CD4-positive, alpha-beta memory T cell (primary cell): ENCODE results near the gene MYBBP1A. TPM values are rescaled to one million over a fixed set of nuclear protein-coding genes. Genes with fewer than 3 reads are reported as not detected.

Source experiments
- CTCF ChIA-PET: fragments of 350-600 bp; sonication (Branson Sonifier 250); formaldehyde crosslinking; loops from one replicate; lab custom pipeline; 2021; ENCODE audit warnings: inconsistent platforms; ENCODE audit not compliant: partially characterized antibody; lab: Charles Lee
- POLR2A ChIA-PET: fragments of 350-600 bp; sonication (Branson Sonifier 250); formaldehyde crosslinking; loops from one replicate; lab custom pipeline; 2021; ENCODE audit not compliant: partially characterized antibody; lab: Charles Lee
- DNase-seq, 5 donors: peaks; one replicate each; pipeline versions ENCODE4 v3.0.0 to v3.0.0-alpha.2; 2020 to 2022; ENCODE audit warnings: mixed read lengths in 1 of 5
- H3K27ac ChIP-seq: one replicate; pipeline ENCODE4 v1.7.0; 2013; ENCODE audit warnings: low read depth, low read length
- H3K27me3 ChIP-seq: 2 replicates; pipeline ENCODE4 v1.7.0; 2013; ENCODE audit warnings: mild to moderate bottlenecking, low read length, moderate library complexity; ENCODE audit not compliant: insufficient read depth
- H3K36me3 ChIP-seq: 2 replicates; pipeline ENCODE4 v1.7.0; 2013; ENCODE audit warnings: mild to moderate bottlenecking, low read length, moderate library complexity; ENCODE audit not compliant: insufficient read depth
- H3K4me1 ChIP-seq: 2 replicates; pipeline ENCODE4 v1.7.0; 2013; ENCODE audit warnings: mild to moderate bottlenecking, low read length, moderate library complexity; ENCODE audit not compliant: insufficient read depth
- H3K4me3 ChIP-seq, 2 donors: one replicate each; pipeline ENCODE4 v1.7.0; 2013; ENCODE audit warnings: low read length in 2 of 2, mild to moderate bottlenecking in 1 of 2
- H3K9me3 ChIP-seq, 2 donors: one replicate each; pipeline ENCODE4 v1.7.0; 2013; ENCODE audit warnings: low read length in 2 of 2, control low read depth in 1 of 2; ENCODE audit not compliant: control insufficient read depth in 1 of 2
- H3K27ac Mint-ChIP-seq, 7 donors: one replicate each; pipeline ENCODE4 v1.8.0; 2020 to 2021; ENCODE audit warnings: mixed read lengths in 7 of 7, mild to moderate bottlenecking in 6 of 7, inconsistent platforms in 3 of 7, moderate library complexity in 3 of 7
- H3K27me3 Mint-ChIP-seq, 2 donors: one replicate each; pipeline ENCODE4 v1.8.0; 2020 to 2021; ENCODE audit warnings: mixed read lengths in 2 of 2
- H3K36me3 Mint-ChIP-seq, 2 donors: one replicate each; pipeline ENCODE4 v1.8.0; 2020 to 2021; ENCODE audit warnings: mixed read lengths in 2 of 2, inconsistent platforms in 1 of 2, mild to moderate bottlenecking in 1 of 2
- H3K4me1 Mint-ChIP-seq, 4 donors: one replicate each; pipeline ENCODE4 v1.8.0; 2020 to 2021; ENCODE audit warnings: mixed read lengths in 4 of 4, mild to moderate bottlenecking in 1 of 4
- H3K4me3 Mint-ChIP-seq, 8 donors: one replicate each; pipeline ENCODE4 v1.8.0; 2020 to 2021; ENCODE audit warnings: mixed read lengths in 8 of 8, mild to moderate bottlenecking in 7 of 8, moderate library complexity in 6 of 8, inconsistent platforms in 3 of 8
- H3K9me3 Mint-ChIP-seq, 8 donors: one replicate each; pipeline ENCODE4 v1.8.0; 2020 to 2021; ENCODE audit warnings: mixed read lengths in 8 of 8, mild to moderate bottlenecking in 5 of 8, inconsistent platforms in 3 of 8, moderate library complexity in 1 of 8
- intact Hi-C: fragments of 100-400 bp; cut with micrococcal nuclease; formaldehyde crosslinking; loops from one replicate; pipeline ENCODE4 v1.15.1; 2023
- polyA plus RNA-seq, 2 donors: library from polyadenylated mRNA; unstranded; fragments of 300-500 nt; fragmentation: Illumina TruSeq; gene quantifications; one replicate each; pipeline ENCODE4 v1.2.3, GENCODE V29; 2021
- total RNA-seq, 2 experiments: library from RNA; stranded (reverse); gene quantifications; one replicate each; pipeline ENCODE4 v1.2.3, GENCODE V29; 2021

MYBBP1A gene
- total and polyA plus RNA-seq, 4 experiments from 2014 or later = 12.5 to 74.7 (median 54.3) TPM

DNA sequence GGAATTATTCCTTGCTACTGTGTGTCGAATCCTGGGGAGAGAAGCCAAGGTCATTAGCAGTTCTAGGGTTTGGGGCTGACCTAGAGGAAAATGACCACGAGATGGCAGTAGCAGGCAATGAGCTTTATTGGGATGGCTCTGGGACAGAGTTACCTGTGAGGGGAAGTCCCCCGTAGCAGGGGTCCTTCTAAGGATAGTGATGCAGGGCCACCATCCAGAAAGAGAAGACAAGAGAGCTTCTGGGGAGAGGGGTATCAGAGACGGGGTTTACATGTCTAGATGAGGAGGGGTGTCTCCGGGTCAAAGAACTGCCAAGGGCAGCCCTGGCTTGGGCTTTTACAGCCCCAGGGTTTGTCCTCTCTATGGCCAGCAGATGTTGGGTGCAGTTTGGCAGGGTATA, 11.6 kb upstream of the MYBBP1A start:
- no peaks in the 10 kb centered on the region for H3K36me3 ChIP-seq
- H3K27ac ChIP-seq = no peak overlapping the region
- intact Hi-C loops = loop anchor here (1.0 to 5.0 kb wide), 2 partner anchors 323 to 336 kb away; partner anchors contain the start of gene CHRNE
- H3K9me3 Mint-ChIP-seq = no peaks in the 10 kb centered on the region
- no peak overlapping the region for H3K4me3 ChIP-seq
- ChIA-PET POLR2A (interaction anchor here (0.8 to 1.1 kb wide), 3 partner anchors 11 to 145 kb away, joined by 3 read pairs; partner anchors contain the start of gene MYBBP1A), CTCF (interaction anchor here (0.8 to 5.4 kb wide), 24 partner anchors 10 to 342 kb away, joined by 3 to 26 read pairs (median 4); partner anchors contain the start of gene CHRNE)
- DNase-seq = peak in 2 of 5 donors; percentile 22 to 39
- H3K4me1 ChIP-seq = peaks cover 23% of the 10 kb centered on the region
- no peaks in the 10 kb centered on the region for H3K36me3 Mint-ChIP-seq
- H3K27ac Mint-ChIP-seq = peak overlapping the region in 4 of 7 donors; percentile 10 to 80 (median 53)
- no peaks in the 10 kb centered on the region for H3K27me3 ChIP-seq
- H3K4me1 Mint-ChIP-seq = peaks cover 25 to 40% (median 30%) of the 10 kb centered on the region in 4 donors
- no peaks in the 10 kb centered on the region for H3K9me3 ChIP-seq
- peaks cover 0 to 1% of the 10 kb centered on the region in 2 donors for H3K27me3 Mint-ChIP-seq
- H3K4me3 Mint-ChIP-seq = peak overlapping the region in 1 of 8 donors; percentile 13

DNA sequence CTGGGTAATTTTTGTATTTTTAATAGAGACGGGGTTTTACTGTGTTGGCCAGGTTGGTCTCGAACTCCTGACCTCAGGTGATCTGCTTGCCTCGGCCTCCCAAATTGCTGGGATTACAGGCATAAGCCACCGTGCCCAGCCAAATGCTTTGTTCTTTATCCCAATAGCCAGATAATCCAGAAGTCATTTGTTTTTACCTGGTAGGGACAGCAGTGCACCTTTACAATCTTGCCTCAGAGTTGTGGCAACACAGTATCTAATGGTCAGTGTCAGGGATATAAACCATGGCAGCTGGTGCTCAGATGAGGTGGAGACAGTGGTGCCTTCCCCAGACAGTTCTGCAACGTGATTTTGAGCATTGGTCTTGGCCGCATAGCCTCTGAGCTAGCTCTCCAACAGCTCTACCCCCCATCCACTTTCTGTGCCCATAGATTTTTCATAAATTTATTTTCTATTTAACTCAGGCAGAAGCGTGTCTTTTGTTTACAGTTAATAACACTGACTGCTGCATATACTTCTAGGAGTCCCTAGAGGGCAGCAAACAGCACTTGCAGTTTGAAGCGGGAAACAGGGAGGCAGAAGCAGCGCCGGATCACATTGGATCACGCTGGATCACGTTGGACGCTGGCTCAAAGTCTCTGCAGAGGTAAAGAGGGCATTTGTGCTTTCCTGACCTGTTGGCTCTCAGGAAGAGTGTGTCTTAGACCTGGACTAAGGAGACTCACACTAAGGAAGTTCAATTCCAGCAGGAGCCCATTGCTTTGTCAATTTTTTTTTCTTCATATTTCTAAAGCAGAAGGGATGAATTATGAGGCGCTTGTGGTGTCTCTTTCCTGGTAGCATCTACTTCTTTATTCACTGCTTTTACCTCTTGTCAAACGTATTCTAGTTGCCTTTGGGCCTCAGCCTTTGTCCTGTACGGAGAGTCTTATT, 10.3 kb upstream of the MYBBP1A start:
- peak overlapping the region; percentile 8 to 77 (median 27) for H3K27ac Mint-ChIP-seq
- no peaks in the 10 kb centered on the region for H3K36me3 Mint-ChIP-seq
- H3K9me3 Mint-ChIP-seq = no peaks in the 10 kb centered on the region
- H3K4me1 ChIP-seq = peaks cover 23% of the 10 kb centered on the region
- no peak overlapping the region for H3K27ac ChIP-seq
- CTCF ChIA-PET = interaction anchor here (0.6 to 5.4 kb wide), 15 partner anchors 8 to 468 kb away, joined by 3 to 26 read pairs (median 3); partner anchors contain the start of genes MYBBP1A and SPNS3
- H3K27me3 ChIP-seq = no peaks in the 10 kb centered on the region
- peak overlapping the region in 7 of 8 donors; percentile 54 to 81 (median 74) for H3K4me3 Mint-ChIP-seq
- DNase-seq = peak; percentile 49 to 59 (median 56)
- peaks cover 0 to 1% of the 10 kb centered on the region in 2 donors for H3K27me3 Mint-ChIP-seq
- H3K9me3 ChIP-seq = no peaks in the 10 kb centered on the region
- intact Hi-C loops = loop anchor here (1.0 to 5.0 kb wide), 4 partner anchors 10 to 337 kb away; partner anchors contain the start of genes CHRNE and MYBBP1A
- no peak overlapping the region for H3K4me3 ChIP-seq
- H3K36me3 ChIP-seq = no peaks in the 10 kb centered on the region
- POLR2A ChIA-PET = interaction anchor here (1.0 to 1.1 kb wide), 2 partner anchors 11 to 17 kb away, joined by 3 to 4 read pairs; partner anchors contain the start of gene MYBBP1A
- H3K4me1 Mint-ChIP-seq = peaks cover 27 to 47% (median 35%) of the 10 kb centered on the region in 4 donors

DNA sequence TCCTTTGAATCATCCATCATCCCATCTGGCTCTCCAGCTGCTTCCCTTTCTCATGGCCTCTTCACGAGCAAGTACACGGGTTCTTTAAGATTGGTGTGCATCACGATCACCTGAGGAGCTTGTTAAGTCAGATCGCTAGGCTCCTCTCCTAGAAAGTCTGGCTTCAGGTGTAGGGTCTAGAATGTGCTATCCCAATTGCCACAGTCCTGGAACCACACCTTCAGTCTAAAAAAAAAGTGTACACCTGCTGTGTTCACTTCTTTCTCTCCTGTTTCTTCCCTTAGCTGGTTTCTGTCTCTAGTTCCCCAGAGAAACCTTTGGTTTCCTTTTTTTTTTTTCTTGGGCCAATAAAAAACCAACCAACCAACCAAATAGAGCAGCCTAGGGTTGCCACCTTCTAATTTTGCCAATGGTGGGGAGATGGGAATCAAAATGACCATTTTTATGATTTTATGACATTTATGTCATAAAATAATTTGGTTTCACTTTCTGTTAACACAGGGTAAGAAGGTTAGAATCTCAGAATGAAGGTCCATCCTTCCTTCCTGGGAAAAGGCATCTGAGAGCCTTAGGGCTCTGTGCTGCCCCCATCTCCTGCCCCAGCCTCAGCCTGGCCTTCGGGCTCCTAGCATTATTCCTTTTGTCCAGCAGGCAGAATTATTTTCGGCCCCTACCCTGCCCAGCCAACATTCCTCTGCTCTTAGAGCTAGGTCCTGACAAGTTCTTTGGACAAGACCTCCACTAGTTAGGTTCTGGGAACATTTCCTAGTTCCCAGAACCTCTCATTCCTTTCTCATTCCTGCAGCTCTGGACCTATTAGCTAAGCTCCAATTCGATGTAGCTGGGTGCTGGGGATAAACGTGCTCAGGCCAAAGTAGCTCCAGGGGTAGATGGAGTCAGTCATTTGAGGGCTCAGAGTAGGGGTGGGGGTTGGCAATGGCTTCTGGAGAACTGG, 7.1 kb upstream of the MYBBP1A start:
- CTCF ChIA-PET = interaction anchor here (0.6 to 5.4 kb wide), 4 partner anchors 8 to 372 kb away, joined by 3 to 25 read pairs (median 4); no protein-coding TSS in a partner anchor
- Mint-ChIP-seq H3K4me1 (peaks cover 24 to 40% (median 32%) of the 10 kb centered on the region in 4 donors), H3K27ac (peak overlapping the region; percentile 73 to 93 (median 86)), H3K4me3 (peak overlapping the region; percentile 28 to 75 (median 52)), H3K9me3 (no peaks in the 10 kb centered on the region), H3K27me3 (peaks cover 0 to 1% of the 10 kb centered on the region in 2 donors), H3K36me3 (no peaks in the 10 kb centered on the region)
- no peak overlapping the region for H3K27ac ChIP-seq
- intact Hi-C loops = no loop called here
- no peak overlapping the region for H3K4me3 ChIP-seq
- POLR2A ChIA-PET = no interaction called here
- no peaks in the 10 kb centered on the region for H3K27me3 ChIP-seq
- no peaks in the 10 kb centered on the region for H3K36me3 ChIP-seq
- H3K4me1 ChIP-seq = peaks cover 23% of the 10 kb centered on the region
- no peak for DNase-seq
- H3K9me3 ChIP-seq = no peaks in the 10 kb centered on the region

- ChIA-PET CTCF (interaction anchor here (1.0 to 1.5 kb wide), 2 partner anchors 10 to 80 kb away, joined by 3 to 4 read pairs; no protein-coding TSS in a partner anchor), POLR2A (no interaction called here)
- peaks cover 26 to 40% (median 32%) of the 10 kb centered on the region in 4 donors for H3K4me1 Mint-ChIP-seq
- Histone ChIP-seq H3K4me1 (peaks cover 29% of the 10 kb centered on the region), H3K27ac (no peak overlapping the region), H3K36me3 (no peaks in the 10 kb centered on the region), H3K9me3 (no peaks in the 10 kb centered on the region), H3K27me3 (no peaks in the 10 kb centered on the region), H3K4me3 (no peak overlapping the region)
- no peaks in the 10 kb centered on the region for H3K36me3 Mint-ChIP-seq
- H3K27me3 Mint-ChIP-seq = no peaks in the 10 kb centered on the region
- no peaks in the 10 kb centered on the region for H3K9me3 Mint-ChIP-seq
- DNase-seq = no peak
- peak overlapping the region in 1 of 7 donors; percentile 8 for H3K27ac Mint-ChIP-seq
- intact Hi-C loops = no loop called here
- H3K4me3 Mint-ChIP-seq = no peak overlapping the region
These were observed 5.7 kb upstream of the MYBBP1A start for GRCh38 chr17:4560837-4561256.

DNA sequence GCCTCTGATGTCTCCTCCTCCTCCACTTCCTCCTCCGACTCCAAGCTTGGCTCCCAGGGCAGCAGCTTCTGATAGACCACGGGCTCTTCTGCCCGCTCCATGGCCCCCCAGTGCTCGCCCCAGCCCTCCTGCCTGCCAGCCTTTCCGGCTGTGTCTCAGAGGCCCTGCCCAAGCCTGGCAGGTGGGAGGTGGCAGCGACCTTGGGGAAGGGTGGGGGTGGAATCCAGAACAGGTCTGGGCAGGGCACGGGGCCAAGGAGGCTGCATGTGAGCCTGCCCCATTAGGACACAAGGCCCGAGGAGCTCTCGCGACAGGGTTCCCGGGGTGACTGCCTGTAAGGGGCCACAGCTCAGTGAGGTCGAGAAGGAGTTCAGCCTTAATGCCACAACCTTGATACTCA, 5.2 kb upstream of the MYBBP1A start, which contains the start of gene GGT6:
TSS of gene GGT6 (minus strand) at position 157 of the 400 bp plus-strand sequence. CDS start at position 101, 56 bp downstream.
- intact Hi-C loops = no loop called here
- H3K9me3 Mint-ChIP-seq = no peaks in the 10 kb centered on the region
- Histone ChIP-seq H3K27ac (no peak within 1 kb of the TSS), H3K9me3 (no peaks in the 10 kb centered on the region), H3K4me3 (no peak within 1 kb of the TSS), H3K36me3 (no peaks in the 10 kb centered on the region), H3K4me1 (peaks cover 28% of the 10 kb centered on the region), H3K27me3 (no peaks in the 10 kb centered on the region)
- CTCF ChIA-PET = interaction anchor here (1.5 kb wide), 1 partner anchor 79 kb away, joined by 4 read pairs; no protein-coding TSS in a partner anchor
- peak within 1 kb of the TSS in 2 of 7 donors; percentile 8 to 69 for H3K27ac Mint-ChIP-seq
- peaks cover 0 to 2% of the 10 kb centered on the region in 2 donors for H3K36me3 Mint-ChIP-seq
- peak within 1 kb of the TSS in 1 of 8 donors; percentile 18 for H3K4me3 Mint-ChIP-seq
- no peaks in the 10 kb centered on the region for H3K27me3 Mint-ChIP-seq
- POLR2A ChIA-PET = no interaction called here
- no peak for DNase-seq
- H3K4me1 Mint-ChIP-seq = peaks cover 25 to 40% (median 32%) of the 10 kb centered on the region in 4 donors

DNA sequence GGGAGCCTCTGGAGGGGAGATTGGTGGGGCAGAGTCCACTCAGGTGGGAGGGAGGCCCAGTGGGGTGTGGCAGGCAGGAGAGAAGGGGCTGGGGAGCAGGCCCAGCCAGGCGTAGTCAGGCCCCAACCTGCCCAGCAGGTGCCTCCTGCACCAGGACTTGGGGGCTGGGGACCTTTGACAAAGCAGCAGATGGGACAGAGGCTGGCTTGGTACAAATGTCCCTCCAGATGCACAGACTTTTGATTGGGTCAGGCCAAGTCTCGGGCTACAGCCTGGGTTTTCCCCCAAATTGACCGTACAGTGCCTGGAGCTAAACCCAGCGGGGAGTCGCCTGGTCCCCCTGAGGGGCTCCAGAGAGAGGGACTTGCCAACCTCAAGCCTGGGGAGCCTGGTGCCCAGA, 4.8 kb upstream of the MYBBP1A start:
- intact Hi-C loops = no loop called here
- H3K27ac ChIP-seq = no peak overlapping the region
- no peaks in the 10 kb centered on the region for H3K27me3 ChIP-seq
- peaks cover 24 to 42% (median 33%) of the 10 kb centered on the region in 4 donors for H3K4me1 Mint-ChIP-seq
- no peaks in the 10 kb centered on the region for H3K36me3 ChIP-seq
- H3K9me3 ChIP-seq = no peaks in the 10 kb centered on the region
- peaks cover 0 to 7% of the 10 kb centered on the region in 2 donors for H3K36me3 Mint-ChIP-seq
- H3K4me3 ChIP-seq = no peak overlapping the region
- POLR2A ChIA-PET = no interaction called here
- no peak overlapping the region for H3K4me3 Mint-ChIP-seq
- DNase-seq = no peak
- H3K9me3 Mint-ChIP-seq = no peaks in the 10 kb centered on the region
- peak overlapping the region in 1 of 7 donors; percentile 69 for H3K27ac Mint-ChIP-seq
- H3K27me3 Mint-ChIP-seq = no peaks in the 10 kb centered on the region
- H3K4me1 ChIP-seq = peaks cover 25% of the 10 kb centered on the region
- CTCF ChIA-PET = no interaction called here
